Right lobe of liver (tissue), 4 donors: ENCODE results near the gene MCRS1.

Source experiments
- POLR2A ChIP-seq: fragments of 450-650 bp; IDR thresholded peaks from one replicate; pipeline ENCODE4 v1.6.1; 2017; ENCODE audit warnings: antibody characterized with exemption, mild to moderate bottlenecking
- TF ChIP-seq, protein P1 (sequence below), 4 donors: fragments of 200-600 bp in 3 of 4; fragments of 450-650 bp in 1 of 4; IDR thresholded peaks; one replicate each; pipeline versions ENCODE4 v1.5.1 to v1.8.0; 2016 to 2022; ENCODE audit warnings: antibody characterized with exemption in 4 of 4, mild to moderate bottlenecking in 2 of 4
- donor health status: DM: no; HTN: no; CAD: no.
- donor health status: DM: no; HTN: no; CAD: no.
- donor health status: DM: no; HTN: yes; CAD: no.

DNA sequence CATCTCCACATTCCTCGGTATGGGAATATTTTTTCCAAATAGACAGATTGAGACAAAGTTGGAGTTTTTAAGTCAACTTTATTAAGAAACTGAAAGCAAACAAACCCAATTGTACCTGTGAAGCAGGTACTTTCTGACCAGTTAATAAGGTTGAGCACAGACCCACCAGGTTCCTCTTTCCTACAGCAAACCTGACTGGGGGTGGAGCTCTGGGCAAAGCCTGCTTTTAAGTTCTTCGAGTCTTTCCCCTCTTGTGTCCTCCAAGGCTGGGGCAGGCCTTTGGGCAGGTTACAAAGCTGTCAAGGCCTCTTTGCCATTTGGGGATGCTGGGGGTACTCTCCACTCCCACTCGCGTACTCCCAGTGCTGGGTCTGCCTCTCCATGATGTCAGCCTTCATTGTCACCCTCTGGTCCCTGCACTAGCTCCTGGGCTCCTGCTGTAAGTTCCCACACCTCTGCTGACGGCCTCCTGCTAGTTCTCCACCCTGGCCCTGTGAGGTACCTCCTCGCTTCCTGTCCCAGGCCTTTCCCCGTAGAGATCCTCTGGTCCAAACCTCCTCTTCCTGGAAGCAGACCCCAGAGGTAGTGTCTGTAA is 25.9 kb downstream of the MCRS1 start:
- TF ChIP-seq, protein P1, sequence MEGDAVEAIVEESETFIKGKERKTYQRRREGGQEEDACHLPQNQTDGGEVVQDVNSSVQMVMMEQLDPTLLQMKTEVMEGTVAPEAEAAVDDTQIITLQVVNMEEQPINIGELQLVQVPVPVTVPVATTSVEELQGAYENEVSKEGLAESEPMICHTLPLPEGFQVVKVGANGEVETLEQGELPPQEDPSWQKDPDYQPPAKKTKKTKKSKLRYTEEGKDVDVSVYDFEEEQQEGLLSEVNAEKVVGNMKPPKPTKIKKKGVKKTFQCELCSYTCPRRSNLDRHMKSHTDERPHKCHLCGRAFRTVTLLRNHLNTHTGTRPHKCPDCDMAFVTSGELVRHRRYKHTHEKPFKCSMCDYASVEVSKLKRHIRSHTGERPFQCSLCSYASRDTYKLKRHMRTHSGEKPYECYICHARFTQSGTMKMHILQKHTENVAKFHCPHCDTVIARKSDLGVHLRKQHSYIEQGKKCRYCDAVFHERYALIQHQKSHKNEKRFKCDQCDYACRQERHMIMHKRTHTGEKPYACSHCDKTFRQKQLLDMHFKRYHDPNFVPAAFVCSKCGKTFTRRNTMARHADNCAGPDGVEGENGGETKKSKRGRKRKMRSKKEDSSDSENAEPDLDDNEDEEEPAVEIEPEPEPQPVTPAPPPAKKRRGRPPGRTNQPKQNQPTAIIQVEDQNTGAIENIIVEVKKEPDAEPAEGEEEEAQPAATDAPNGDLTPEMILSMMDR (IDR thresholded peaks at IDR 0.05): no peak
- no peak for TF ChIP-seq POLR2A
